Vagina (tissue), 2 donors: ENCODE results near the gene ST6GALNAC6.

Source experiments
- CTCF ChIP-seq, 3 experiments: fragments of 450-650 bp in 2 of 3; fragments of 200-600 bp in 1 of 3; sonication (generic) in 1 of 3; IDR thresholded peaks; one replicate each; pipeline ENCODE4 v1.5.1; 2017 to 2019; ENCODE audit warnings: antibody characterized with exemption in 3 of 3, mild to moderate bottlenecking in 2 of 3, moderate library complexity in 2 of 3
- POLR2AphosphoS5 ChIP-seq, 2 donors: sonication (generic); formaldehyde crosslinking; IDR thresholded peaks; one replicate each; pipeline ENCODE4 v1.9.0; 2017; ENCODE audit warnings: antibody characterized with exemption in 2 of 2, mild to moderate bottlenecking in 2 of 2, low read depth in 1 of 2; ENCODE audit not compliant: insufficient read depth in 1 of 2

- no peak for TF ChIP-seq CTCF (IDR thresholded peaks at IDR 0.05)
- TF ChIP-seq POLR2AphosphoS5 (IDR thresholded peaks at IDR 0.05; ENCODE audit: insufficient read depth in 1 of 2, low read depth in 1 of 2) = no peak
These were observed 16.7 kb upstream of the ST6GALNAC6 start for GRCh38 chr9:127915801-127916719.
